Tibial nerve (tissue), 4 donors: ENCODE data around the gene TBK1.

Experiments used
- CTCF ChIP-seq, 5 experiments: fragments of 200-600 bp in 3 of 5; fragments of 450-650 bp in 2 of 5; sonication (generic) in 3 of 5; IDR thresholded peaks; one replicate each; pipeline ENCODE4 v1.5.1; 2016 to 2019; ENCODE audit warnings: antibody characterized with exemption in 5 of 5, mild to moderate bottlenecking in 3 of 5, moderate library complexity in 2 of 5
- EP300 ChIP-seq, 2 donors: sonication (generic); formaldehyde crosslinking; IDR thresholded peaks; one replicate each; pipeline ENCODE4 v1.6.1; 2017; ENCODE audit warnings: antibody characterized with exemption in 2 of 2, mild to moderate bottlenecking in 1 of 2
- POLR2A ChIP-seq, 2 donors: fragments of 450-650 bp; IDR thresholded peaks; one replicate each; pipeline ENCODE4 v1.6.1; 2017; ENCODE audit warnings: antibody characterized with exemption in 2 of 2, mild to moderate bottlenecking in 2 of 2, moderate library complexity in 2 of 2

- no peak for TF ChIP-seq CTCF (IDR thresholded peaks at IDR 0.05)
- TF ChIP-seq EP300 (IDR thresholded peaks at IDR 0.05) = no peak
- TF ChIP-seq POLR2A (IDR thresholded peaks at IDR 0.05) = no peak
These were observed 14.3 kb downstream of the TBK1 start for GRCh38 chr12:64466178-64466577.
